HepG2 (cell line): Measurements from ENCODE around the gene PRCD. TPM values are rescaled to one million over a fixed set of nuclear protein-coding genes. Genes with fewer than 3 reads are reported as not detected.
"Not testable (repeated sequence)": the region's sequence is repeated elsewhere in the genome, so short reads cannot be mapped to it uniquely, and the experiment has no call there.

Source experiments
- ATAC-seq: fragments of 200-7000 bp; cut with Tn5 transposase; 3 replicates; pipeline ENCODE4 v1.9.1; 2020; ENCODE audit warnings: mild to moderate bottlenecking, moderate library complexity
- BruUV-seq: library from RNA; stranded (reverse); fragments of 400-500 nt; replicated peaks from 2 replicates; lab custom pipeline; 2021; lab: Mats Ljungman, UMichigan
- CTCF ChIA-PET: fragments of 300-600 bp; formaldehyde crosslinking; extraction: SDS; loops from one replicate; lab custom pipeline; 2021; ENCODE audit warnings: low total read pairs, inconsistent platforms, low intra/inter-chr PET ratio; lab: Yijun Ruan, JAX
- POLR2A ChIA-PET: fragments of 350-600 bp; sonication (Branson Sonifier 250); formaldehyde crosslinking; loops from one replicate; lab custom pipeline; 2020; ENCODE audit warnings: antibody characterized with exemption, inconsistent platforms; lab: Yijun Ruan, JAX
- DNase-seq: peaks from one replicate; pipeline ENCODE4 v3.0.0-alpha.2; 2015; ENCODE audit warnings: low spot score
- FAIRE-seq: peaks from 3 replicates; lab custom pipeline; 2011; peaks lifted over from hg19 to GRCh38; lab: Jason Lieb, UNC
- H2AFZ ChIP-seq: one replicate; pipeline ENCODE4 v1.6.1; 2011; ENCODE audit warnings: low read length, inconsistent platforms
- H3K27ac ChIP-seq: fragments of 300-600 bp; 3 replicates; pipeline ENCODE4 v1.8.0; 2011; ENCODE audit warnings: mixed run types, mild to moderate bottlenecking, mixed read lengths, low read length, inconsistent platforms; ENCODE audit not compliant: insufficient read depth; ENCODE audit errors: extremely low read length
- H3K27me3 ChIP-seq, 2 experiments: fragments of 200-600 bp in 1 of 2; 2 replicates in 1 of 2; 3 replicates in 1 of 2; pipeline versions ENCODE4 v1.6.0 to v1.8.0; 2011; ENCODE audit warnings: low read length in 2 of 2, mild to moderate bottlenecking in 2 of 2, moderate library complexity in 2 of 2, inconsistent platforms in 1 of 2; ENCODE audit not compliant: insufficient read depth in 2 of 2, control insufficient read depth in 1 of 2
- H3K36me3 ChIP-seq, 2 experiments: fragments of 200-600 bp in 1 of 2; replicated peaks in 1 of 2; 2 replicates in 1 of 2; 3 replicates in 1 of 2; pipeline versions ENCODE4 v1.5.1 to v1.8.0; 2011; ENCODE audit warnings: low read length in 2 of 2, inconsistent platforms in 1 of 2; ENCODE audit not compliant: insufficient read depth in 2 of 2, control insufficient read depth in 1 of 2
- H3K4me1 ChIP-seq: 2 replicates; pipeline ENCODE4 v1.5.1; 2012; ENCODE audit warnings: low read length, inconsistent platforms; ENCODE audit not compliant: insufficient read depth
- H3K4me2 ChIP-seq: 2 replicates; pipeline ENCODE4 v1.6.0; 2011; ENCODE audit warnings: low read depth, low read length, inconsistent platforms
- H3K4me3 ChIP-seq, 3 experiments: fragments of 200-600 bp in 1 of 3; sonication (generic), shearing (Covaris generic) in 1 of 3; replicated peaks in 1 of 3; 2 replicates each; pipeline ENCODE4 v1.5.1; 2011 to 2016; ENCODE audit warnings: low read length in 3 of 3, inconsistent platforms in 2 of 3, low read depth in 2 of 3, mild to moderate bottlenecking in 2 of 3, control low read depth in 1 of 3, mixed read lengths in 1 of 3; ENCODE audit not compliant: insufficient read depth in 1 of 3
- H3K79me2 ChIP-seq: one replicate; pipeline ENCODE4 v1.6.1; 2011; ENCODE audit warnings: low read length, inconsistent platforms; ENCODE audit not compliant: insufficient read depth
- H3K9ac ChIP-seq: 2 replicates; pipeline ENCODE4 v1.6.0; 2011; ENCODE audit warnings: mild to moderate bottlenecking, low read depth, low read length, inconsistent platforms; ENCODE audit not compliant: insufficient read depth
- H3K9me3 ChIP-seq: 2 replicates; pipeline ENCODE4 v1.5.1; 2012; ENCODE audit warnings: mild to moderate bottlenecking, low read length
- H4K20me1 ChIP-seq: 2 replicates; pipeline ENCODE4 v1.6.0; 2011; ENCODE audit warnings: inconsistent platforms, mild to moderate bottlenecking, low read length, moderate library complexity; ENCODE audit not compliant: insufficient read depth
- ADNP ChIP-seq: sonication (generic); formaldehyde crosslinking; IDR thresholded peaks from 2 replicates; pipeline ENCODE4 v1.4.0; 2020; ENCODE audit warnings: missing genetic modification reagents
- ETV5 ChIP-seq: IDR thresholded peaks from 2 replicates; pipeline ENCODE4 v1.6.1; 2018; ENCODE audit warnings: missing biosample characterization, missing genetic modification reagents, inconsistent platforms, borderline replicate concordance
- HCFC1 ChIP-seq: fragments of 150-350 bp; IDR thresholded peaks from 2 replicates; pipeline ENCODE4 v1.6.1; 2014; ENCODE audit warnings: low read depth, low read length
- HDAC2 ChIP-seq: sonication (generic); formaldehyde crosslinking; IDR thresholded peaks from 2 replicates; pipeline ENCODE4 v1.4.0; 2020; ENCODE audit warnings: missing genetic modification reagents
- HOXA5 ChIP-seq: sonication (generic); formaldehyde crosslinking; IDR thresholded peaks from 2 replicates; pipeline ENCODE4 v1.4.0; 2020; ENCODE audit warnings: missing genetic modification reagents
- KDM3A ChIP-seq: IDR thresholded peaks from 2 replicates; pipeline ENCODE4 v1.6.1; 2018; ENCODE audit warnings: low read depth, missing compliant biosample characterization
- NRL ChIP-seq: sonication (generic); formaldehyde crosslinking; IDR thresholded peaks from 2 replicates; pipeline ENCODE4 v1.5.0; 2020; ENCODE audit warnings: missing genetic modification reagents, mild to moderate bottlenecking, moderate library complexity, borderline replicate concordance
- RBM22 ChIP-seq: fragments of 200-400 bp; formaldehyde crosslinking; optimal IDR thresholded peaks from 2 replicates; pipeline ENCODE3; 2017; ENCODE audit warnings: mild to moderate bottlenecking, low read length, moderate library complexity
- RXRB ChIP-seq: IDR thresholded peaks from 2 replicates; pipeline ENCODE4 v1.6.1; 2016; ENCODE audit warnings: borderline replicate concordance, missing genetic modification reagents, missing compliant biosample characterization
- ZFP91 ChIP-seq: sonication (generic); formaldehyde crosslinking; IDR thresholded peaks from 2 replicates; pipeline ENCODE4 v1.9.0; 2022; ENCODE audit warnings: missing genetic modification reagents, mild to moderate bottlenecking, borderline replicate concordance
- ZNF124 ChIP-seq: sonication (generic); formaldehyde crosslinking; IDR thresholded peaks from 2 replicates; pipeline ENCODE4 v1.4.0; 2020; ENCODE audit warnings: missing genetic modification reagents
- ZNF317 ChIP-seq: sonication (generic); formaldehyde crosslinking; IDR thresholded peaks from 2 replicates; pipeline ENCODE4 v1.5.0; 2020; ENCODE audit warnings: mild to moderate bottlenecking, missing genetic modification reagents
- ZNF367 ChIP-seq: sonication (generic); formaldehyde crosslinking; IDR thresholded peaks from 2 replicates; pipeline ENCODE4 v1.4.0; 2020; ENCODE audit warnings: missing genetic modification reagents, borderline replicate concordance
- ZNF605 ChIP-seq: sonication (generic); formaldehyde crosslinking; IDR thresholded peaks from 2 replicates; pipeline ENCODE4 v1.8.0; 2022; ENCODE audit warnings: mild to moderate bottlenecking, missing genetic modification reagents
- ZNF691 ChIP-seq: sonication (generic); formaldehyde crosslinking; IDR thresholded peaks from 2 replicates; pipeline ENCODE4 v1.4.0; 2020; ENCODE audit warnings: missing genetic modification reagents, low read depth, mild to moderate bottlenecking, borderline replicate concordance
- WGBS: methylation state at CpG from one replicate; pipeline ENCODE4 v1.1.6; 2017; ENCODE audit warnings: low lambda C conversion rate; 5-methylcytosine and 5-hydroxymethylcytosine counted together
- in situ Hi-C: cut with HindIII; loops from 2 replicates; pipeline ENCODE4 v1.10.0; 2017; ENCODE audit warnings: low pct_unique_long_range_greater_than_20kb; ENCODE audit not compliant: extremely low pct_ligation_motif_present
- intact Hi-C: fragments of 100-400 bp; cut with micrococcal nuclease; formaldehyde crosslinking; loops from one replicate; pipeline ENCODE4 v1.10.0; 2022; ENCODE audit not compliant: unreplicated experiment
- polyA plus RNA-seq, 8 experiments: library from polyadenylated mRNA; depleted of rRNA in 3 of 8; stranded (reverse) in 7 of 8; unstranded in 1 of 8; fragments of >200 nt; fragmentation: Illumina TruSeq in 4 of 8; extraction: Trizol in 4 of 8; gene quantifications; 2 replicates each; pipeline versions ENCODE4 v1.2.1 to v1.2.3, GENCODE V29; 2011 to 2016; ENCODE audit warnings: low read depth in 4 of 8, missing spikeins in 1 of 8, mixed read lengths in 1 of 8; ENCODE audit not compliant: insufficient read depth in 1 of 8
- total RNA-seq, 5 experiments: library from RNA; depleted of rRNA; stranded (reverse); fragments of >200 nt; fragmentation: Illumina TruSeq; extraction: Trizol; gene quantifications; 2 replicates each; pipeline ENCODE4 v1.2.3, GENCODE V29; 2016; ENCODE audit warnings: low read depth in 1 of 5

PRCD gene
- total and polyA plus RNA-seq, 2 of the 13 experiments (the other 11 are each of a cell fraction or from before 2014, with no cell fraction given): 0.51 TPM; not detected in 1

GRCh38 chr17:76527016-76527415 is 12.8 kb upstream of the PRCD start:
- ChIA-PET POLR2A (interaction anchor here (1.1 to 4.0 kb wide), 7 partner anchors 10 to 68 kb away, joined by 3 to 19 read pairs (median 6); partner anchors contain the start of gene CYGB), CTCF (interaction anchor here (1.2 kb wide), 1 partner anchor 20 kb away, joined by 6 read pairs; no protein-coding TSS in a partner anchor)
- H4K20me1 ChIP-seq, H3K27me3 ChIP-seq, ATAC-seq, FAIRE-seq, H3K9me3 ChIP-seq, DNase-seq, H3K79me2 ChIP-seq, H3K27ac ChIP-seq, H2AFZ ChIP-seq, H3K36me3 ChIP-seq, intact Hi-C loops, in situ Hi-C loops, H3K9ac ChIP-seq, BruUV-seq: not testable (repeated sequence)
- Histone ChIP-seq H3K4me3 (peak overlapping the region in 1 of 3 experiments; percentile 39; a peak in 1 of 6 replicates), H3K4me2 (peak overlapping the region; percentile 64), H3K4me1 (peaks cover 91% of the 10 kb centered on the region)
- TF ChIP-seq ZFP91 (CRISPR knock-in tag): 0 out of 2 replicates have a peak, but pooled peaks have one; percentile 19
- 43% methylated on average over 9 of the region's 9 CpGs for WGBS

- FAIRE-seq: no peak
- ChIA-PET CTCF (interaction anchor here (1.2 kb wide), 1 partner anchor 20 kb away, joined by 6 read pairs; no protein-coding TSS in a partner anchor), POLR2A (interaction anchor here (0.8 to 4.0 kb wide), 11 partner anchors 9 to 69 kb away, joined by 3 to 19 read pairs (median 4); partner anchors contain the start of genes CYGB and PRCD)
- 22% methylated on average over 24 of the region's 26 CpGs for WGBS
- intact Hi-C loops: no loop called here
- in situ Hi-C loops: no loop called here
- Histone ChIP-seq H3K4me3 (peak overlapping the region in 1 of 3 experiments; percentile 39; a peak in 2 of 6 replicates), H3K9me3 (no peaks in the 10 kb centered on the region), H3K4me2 (peak overlapping the region; percentile 64), H3K27ac (no peak overlapping the region), H2AFZ (no peak overlapping the region), H3K36me3 (no peaks in the 10 kb centered on the region), H3K27me3 (no peaks in the 10 kb centered on the region), H3K4me1 (peaks cover 91% of the 10 kb centered on the region), H3K9ac (peak overlapping the region; percentile 23; the same call in 1 of the 2 replicates), H3K79me2 (no peaks in the 10 kb centered on the region), H4K20me1 (no peaks in the 10 kb centered on the region)
- peak; percentile 80 for DNase-seq
- ATAC-seq: peak; percentile 54
- no TSS peak for BruUV-seq
- no peak for TF ChIP-seq HCFC1
- 0 out of 2 replicates have a peak, but pooled peaks have one; percentile 27 for TF ChIP-seq KDM3A
- peak; percentile 61 for TF ChIP-seq RXRB (CRISPR knock-in tag)
- TF ChIP-seq NRL (CRISPR knock-in tag): peak; percentile 92
- no peak for TF ChIP-seq ADNP (CRISPR knock-in tag)
- no peak for TF ChIP-seq HOXA5
- TF ChIP-seq ETV5 (CRISPR knock-in tag): peak; percentile 51; the same call in 1 of the 2 replicates
- TF ChIP-seq HDAC2: peak; percentile 42; the same call in 1 of the 2 replicates
- TF ChIP-seq ZNF367 (CRISPR knock-in tag): no peak
- TF ChIP-seq ZNF605 (CRISPR knock-in tag): peak; percentile 83
- TF ChIP-seq RBM22: no peak
- peak; percentile 70; the same call in 1 of the 2 replicates for TF ChIP-seq ZNF691 (CRISPR knock-in tag)
- no peak for TF ChIP-seq ZNF317 (CRISPR knock-in tag)
- TF ChIP-seq ZNF124 (CRISPR knock-in tag): peak; percentile 29; the same call in 1 of the 2 replicates
Observed at GRCh38 chr17:76527430-76528111, 12.3 kb upstream of the PRCD start.
